ENCODE data around the gene BHLHA9. TPM values are rescaled to one million over a fixed set of nuclear protein-coding genes. Genes with fewer than 3 reads are reported as not detected.
"Not testable (repeated sequence)": the region's sequence is repeated elsewhere in the genome, so short reads cannot be mapped to it uniquely, and the experiment has no call there.

Gene BHLHA9
- total RNA-seq, 1 donor from 2014 or later: not detected

DNA sequence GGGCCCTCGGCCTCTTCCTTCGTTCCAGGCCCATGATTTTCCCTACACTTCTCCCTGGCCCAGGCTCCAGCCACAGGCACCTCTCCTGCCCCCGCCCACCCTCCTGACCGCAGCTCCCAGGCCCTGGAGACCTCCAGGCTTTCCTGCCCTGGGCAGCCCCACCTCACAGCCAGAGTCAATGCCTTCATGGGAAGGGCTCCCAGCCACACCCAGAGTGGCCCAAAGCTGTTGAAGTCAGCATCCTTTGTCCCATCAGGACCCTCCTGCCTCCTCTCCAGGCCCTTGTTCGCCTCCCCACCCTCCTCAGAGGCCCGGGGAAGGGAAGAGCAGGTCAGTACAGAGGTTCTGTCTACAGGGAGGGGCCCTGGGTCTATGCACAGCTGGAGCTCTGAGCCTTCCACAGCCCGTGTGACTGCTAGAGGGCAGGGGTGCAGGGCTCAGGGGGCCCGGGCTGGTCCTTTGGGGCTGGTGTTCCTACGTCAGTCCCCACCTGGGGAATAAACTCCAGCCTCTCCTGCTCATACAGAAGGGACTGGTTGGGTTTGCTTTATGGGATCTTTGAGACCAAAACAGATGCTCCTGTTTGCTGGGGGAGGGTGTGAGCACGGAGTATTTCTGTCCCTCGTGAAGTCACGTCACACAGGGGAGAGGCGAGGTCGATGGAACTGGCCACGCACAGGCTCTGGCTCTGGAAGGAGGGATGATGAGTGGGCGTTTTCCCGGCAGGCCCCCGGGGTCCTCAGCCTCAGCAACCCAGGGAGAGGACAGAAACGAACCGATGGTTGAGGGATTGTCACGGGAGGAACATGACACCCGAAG, 29.5 kb downstream of the BHLHA9 start:
- no peak for DNase-seq (ENCODE audit: low spot score)

DNA sequence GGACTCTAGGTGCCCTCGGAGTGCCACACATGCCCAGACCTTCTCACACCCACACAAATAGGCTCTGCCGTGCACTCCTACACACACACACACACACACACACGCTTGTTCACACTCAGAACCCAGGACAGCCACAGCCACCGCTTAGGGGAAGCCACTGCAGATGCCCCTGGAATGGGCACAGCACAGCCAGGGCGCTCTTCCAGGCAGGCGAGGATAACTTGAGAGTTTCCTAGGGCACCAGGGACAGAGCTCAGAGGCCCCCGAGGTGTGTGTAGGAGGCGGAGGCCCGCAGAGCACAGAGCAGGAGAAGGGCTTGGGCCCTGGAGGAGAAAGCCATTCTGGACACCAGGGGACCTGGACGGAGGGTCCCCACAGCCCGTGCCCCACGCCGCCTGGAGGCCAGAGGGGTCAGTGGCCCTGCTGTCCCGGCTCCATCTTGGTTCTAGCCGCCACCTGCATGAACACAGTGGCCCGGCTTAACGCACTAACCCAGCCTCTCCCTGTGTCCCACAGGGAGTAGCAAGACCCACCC, 30.2 kb downstream of the BHLHA9 start:
- DNase-seq (ENCODE audit: low spot score): no peak

DNA sequence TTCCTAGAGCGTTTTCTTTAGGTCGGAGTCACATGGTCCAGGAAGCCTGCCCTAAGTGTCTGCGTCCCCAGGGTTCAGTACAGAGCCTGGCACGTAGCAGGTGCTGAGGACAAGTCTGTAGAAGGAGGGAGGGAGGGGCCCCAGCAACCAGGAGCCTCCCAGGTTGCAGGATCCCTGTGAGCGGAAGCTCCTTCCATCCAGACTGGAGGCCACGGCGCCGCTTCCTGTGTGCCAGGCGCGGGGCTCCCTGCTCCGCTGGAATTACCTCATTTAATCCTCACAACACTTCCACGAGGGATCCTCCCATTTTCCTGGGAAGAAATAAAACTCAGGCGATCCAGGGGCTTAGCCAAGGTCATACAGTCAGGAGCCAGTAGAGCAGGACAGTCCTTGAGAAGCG, 31.3 kb downstream of the BHLHA9 start:
- no peak for DNase-seq (ENCODE audit: low spot score)

DNA sequence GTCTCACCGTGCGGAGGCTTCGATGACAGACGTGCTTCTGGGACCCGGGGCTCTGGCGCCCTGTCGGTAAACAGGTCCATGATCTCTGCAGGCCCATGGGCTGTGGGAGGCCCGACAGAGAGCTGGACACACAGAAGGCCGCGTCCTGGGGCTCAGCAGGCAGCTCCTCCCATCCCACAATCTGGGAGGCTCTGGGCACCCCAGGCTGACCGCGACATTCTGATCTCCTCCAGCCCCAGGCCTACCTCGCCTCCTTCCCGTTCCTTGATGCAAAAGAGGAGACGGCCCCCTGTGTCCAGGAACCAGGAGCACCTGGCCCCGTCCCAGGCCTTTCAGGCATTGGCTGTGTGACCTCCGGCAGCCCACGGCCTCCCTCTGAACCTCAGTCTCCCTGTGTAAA, 32.5 kb downstream of the BHLHA9 start:
- no peak for DNase-seq (ENCODE audit: low spot score)

DNA sequence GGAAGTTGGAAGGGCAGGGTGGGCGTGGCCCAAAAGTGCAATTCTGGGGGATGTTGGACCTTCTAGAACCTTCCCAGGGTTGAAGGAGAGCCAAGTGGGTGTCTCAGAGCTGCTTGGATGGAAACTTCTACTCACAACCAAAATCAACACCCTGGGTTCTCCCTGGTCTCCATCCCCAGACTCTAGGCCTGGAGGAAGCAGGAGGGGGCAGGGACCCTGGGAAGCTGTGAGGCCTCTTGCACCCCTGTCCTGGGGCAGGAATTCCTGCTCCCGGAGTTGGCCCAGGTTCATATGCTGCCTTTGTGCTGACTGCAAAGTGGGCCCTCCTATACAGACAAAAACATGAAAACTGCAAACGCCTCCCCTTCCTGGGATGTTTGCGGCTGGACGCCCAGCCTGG, 34.3 kb downstream of the BHLHA9 start:
- DNase-seq (ENCODE audit: low spot score): no peak

DNA sequence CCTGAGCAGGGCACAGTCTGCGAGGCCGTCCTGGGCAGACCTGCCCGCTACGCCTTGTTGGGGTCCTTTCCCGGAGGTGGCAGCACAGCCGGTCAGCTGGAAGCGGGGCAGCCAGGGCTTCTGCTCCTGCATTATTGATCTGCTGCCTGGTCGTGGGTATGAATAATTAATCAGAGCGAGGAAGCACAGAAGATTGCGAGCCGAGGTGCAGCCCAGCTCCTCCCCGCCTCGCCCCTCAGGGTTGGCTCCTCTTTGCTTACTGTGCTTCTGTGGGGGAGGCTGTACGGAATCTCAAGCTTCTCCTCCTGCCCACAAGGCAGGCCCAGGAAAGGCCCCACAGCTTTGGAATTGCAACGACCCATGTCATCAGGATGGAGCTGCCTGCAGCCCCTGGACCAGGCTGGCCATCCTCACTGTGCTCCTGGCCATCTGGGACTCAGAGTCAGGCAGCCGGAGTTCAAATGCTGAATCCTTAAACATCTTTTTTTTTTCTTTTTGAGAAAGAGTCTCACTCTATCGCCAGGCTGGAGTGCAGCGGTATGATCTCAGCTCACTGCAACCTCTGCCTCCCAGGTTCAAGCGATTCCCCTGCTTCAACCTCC, 34.8 kb downstream of the BHLHA9 start:
- DNase-seq (ENCODE audit: low spot score): no peak

DNA sequence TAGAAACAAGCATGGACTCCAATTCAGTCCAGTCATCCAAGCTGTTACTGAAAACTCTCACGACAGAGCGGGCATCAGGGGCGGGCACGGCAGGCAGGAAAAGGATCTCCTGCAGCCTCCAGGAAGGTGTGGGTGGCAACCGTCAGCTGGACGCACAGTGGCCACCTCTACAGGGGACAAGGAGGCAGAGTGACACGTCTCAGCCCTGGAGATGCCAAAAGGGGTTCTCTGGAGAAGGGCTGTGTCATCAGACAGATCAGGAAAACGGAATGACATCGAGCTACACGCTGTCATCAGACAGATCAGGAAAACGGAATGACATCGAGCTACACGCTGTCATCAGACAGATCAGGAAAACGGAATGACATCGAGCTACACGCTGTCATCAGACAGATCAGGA, 37.6 kb downstream of the BHLHA9 start:
- not testable (repeated sequence) for DNase-seq (ENCODE audit: low spot score)

DNA sequence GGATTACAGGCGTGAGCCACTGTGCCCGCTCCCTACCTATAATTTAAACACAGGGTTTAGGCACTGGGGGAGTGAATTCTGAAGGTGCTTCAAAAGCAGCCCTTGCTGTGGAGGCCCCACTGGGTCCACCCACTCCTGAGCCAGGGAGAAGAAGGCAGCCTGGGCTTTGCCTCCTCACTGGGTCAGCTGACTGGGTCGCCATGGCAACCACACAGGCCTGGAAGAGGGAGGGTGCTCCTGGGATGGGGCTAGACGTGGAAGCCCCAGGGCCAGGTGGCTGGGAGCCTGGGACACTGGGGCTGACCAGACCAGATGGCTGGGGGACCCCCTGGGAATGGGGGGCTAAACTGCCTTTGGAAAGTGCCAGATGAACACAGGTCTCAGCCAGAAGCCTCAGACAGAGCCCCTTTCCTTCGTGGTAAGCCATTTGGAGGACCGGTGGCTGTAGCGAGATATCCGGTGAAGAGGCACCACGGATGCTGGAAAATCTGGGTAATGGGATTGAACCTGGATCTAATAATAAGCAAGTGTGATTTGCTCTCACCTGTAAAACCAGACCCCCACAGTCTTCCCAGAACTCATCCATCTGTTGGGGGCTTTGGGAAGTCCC, 42.1 kb downstream of the BHLHA9 start:
- DNase-seq (ENCODE audit: low spot score): no peak

DNA sequence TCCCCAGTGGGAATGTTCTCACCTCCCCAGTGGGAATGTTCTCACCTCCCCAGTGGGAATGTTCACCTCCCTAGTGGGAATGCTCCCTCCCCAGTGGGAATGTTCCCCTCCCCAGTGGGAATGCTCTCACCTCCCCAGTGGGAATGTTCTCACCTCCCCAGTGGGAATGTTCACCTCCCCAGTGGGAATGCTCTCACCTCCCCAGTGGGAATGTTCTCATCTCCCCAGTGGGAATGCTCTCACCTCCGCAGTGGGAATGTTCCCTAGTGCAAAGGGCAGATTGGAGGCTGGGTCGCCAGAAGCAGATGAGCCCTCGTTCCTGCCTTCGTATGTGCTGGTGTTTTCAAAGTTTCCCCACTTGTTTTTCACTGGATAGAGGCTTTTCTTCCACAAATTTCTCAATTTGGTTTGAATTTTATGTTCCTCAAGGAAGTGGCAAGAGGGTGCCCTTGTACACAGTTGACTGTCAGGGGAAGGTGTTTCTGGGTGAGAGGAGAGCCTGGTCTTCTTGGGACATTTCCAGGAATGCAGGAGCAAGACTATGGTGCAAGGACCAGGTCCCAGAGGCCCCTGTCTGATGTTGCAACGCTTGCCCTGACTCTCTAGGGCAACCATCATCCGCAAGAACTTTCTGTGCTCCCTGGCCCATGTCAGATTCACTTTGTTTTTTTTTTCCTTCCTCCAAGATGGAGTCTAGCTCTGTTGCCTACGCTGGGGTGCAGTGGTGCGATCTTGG, 43.2 kb downstream of the BHLHA9 start:
- no peak for DNase-seq (ENCODE audit: low spot score)

DNA sequence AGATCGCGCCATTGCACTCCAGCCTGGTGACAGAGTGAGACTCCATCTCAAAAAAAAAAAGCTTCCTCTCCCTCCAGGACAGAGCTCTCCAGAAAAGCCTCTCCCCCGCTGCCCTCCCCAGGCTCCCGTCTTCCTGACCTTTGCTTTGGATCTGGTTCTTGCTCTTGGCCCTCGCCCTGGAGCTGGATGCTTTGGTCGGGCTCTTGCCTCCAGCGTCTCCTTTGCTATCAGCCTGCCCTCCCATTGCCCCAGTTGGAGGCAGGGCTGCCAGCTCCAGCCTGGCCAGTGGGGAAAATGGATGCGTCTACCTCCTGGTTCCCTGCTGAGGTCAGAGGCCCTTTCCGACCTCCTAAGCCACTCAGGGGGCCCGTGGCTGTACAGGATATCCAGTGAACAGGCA, 45.2 kb downstream of the BHLHA9 start:
- no peak for DNase-seq (ENCODE audit: low spot score)

DNA sequence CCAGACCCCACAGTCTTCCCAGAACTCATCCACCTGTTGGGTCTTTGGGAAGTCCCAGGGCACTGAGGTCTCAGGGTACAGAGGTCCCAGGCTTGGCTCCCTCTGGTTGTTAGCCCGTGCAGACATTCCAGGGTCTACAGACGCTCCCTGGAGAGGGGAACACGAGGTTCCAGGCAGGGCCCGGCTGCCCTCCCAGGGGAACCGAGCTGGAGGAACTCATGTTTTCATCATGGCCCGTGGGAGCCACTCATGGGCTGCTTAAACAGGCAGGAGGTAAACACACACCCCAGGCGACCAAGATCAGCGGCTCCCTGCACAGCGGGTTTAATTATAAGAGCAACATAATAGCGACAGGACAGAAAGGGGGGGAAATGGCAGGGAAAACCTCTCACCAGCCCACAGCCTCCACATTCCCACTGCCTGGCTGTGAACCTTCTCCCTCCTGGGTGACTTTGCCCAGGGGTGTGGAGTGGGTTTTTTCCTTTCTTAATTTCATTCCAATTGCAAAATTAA, 45.7 kb downstream of the BHLHA9 start:
- DNase-seq (ENCODE audit: low spot score): no peak

Other genes starting within 250 kb of the BHLHA9 start
- 103 TPM for gene ABR, start 90.5 kb upstream of the BHLHA9 start, total RNA-seq
- gene TRARG1, start 9.2 kb downstream of the BHLHA9 start, total RNA-seq: 241 TPM
- 480 TPM for gene YWHAE, start 129.8 kb downstream of the BHLHA9 start, total RNA-seq
- gene CRK, start 185.8 kb downstream of the BHLHA9 start, total RNA-seq: 97.0 TPM
- 552 TPM for gene MYO1C, start 222.2 kb downstream of the BHLHA9 start, total RNA-seq
- gene INPP5K, start 246.2 kb downstream of the BHLHA9 start, total RNA-seq: 77.6 TPM

Data from mesenteric fat pad (tissue), 1 donor.